ENCODE data around the gene SOX12. TPM values are rescaled to one million over a fixed set of nuclear protein-coding genes. Genes with fewer than 3 reads are reported as not detected.

The SOX12 gene
- total RNA-seq, 1 experiment from 2014 or later: 41.0 TPM

DNA sequence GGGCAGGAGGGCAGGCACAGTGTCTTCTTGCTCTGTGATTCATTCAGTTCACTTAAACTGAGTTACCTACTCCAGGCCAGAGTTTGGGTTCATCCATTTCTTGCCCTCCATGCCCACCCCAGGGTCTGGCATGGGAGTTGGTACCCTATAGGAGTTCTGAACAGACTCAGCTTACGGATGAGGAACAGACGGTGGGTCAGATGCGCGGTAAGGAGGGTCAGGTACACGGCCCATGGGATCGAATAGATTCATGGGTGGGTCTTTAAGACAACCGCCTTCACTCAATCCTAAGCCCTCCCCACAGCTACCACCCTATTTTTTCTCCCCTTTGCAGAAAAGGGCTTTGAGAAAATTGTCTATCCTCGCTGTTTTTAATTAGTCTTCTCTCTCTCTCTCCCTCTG lies 42.1 kb downstream of the SOX12 start:
- no peak overlapping the region for H3K4me3 ChIP-seq (ENCODE audit: low read depth, low read length, poor library complexity, severe bottlenecking)
- no peaks in the 10 kb centered on the region for H3K27me3 ChIP-seq (replicated peaks; ENCODE audit: insufficient read depth, low read depth, low read length, poor library complexity)
- BruUV-seq (replicated peaks): no TSS peak
- H3K4me1 ChIP-seq (ENCODE audit: insufficient read depth, low read length, poor library complexity, severe bottlenecking): peaks cover 25% of the 10 kb centered on the region
- DNase-seq (ENCODE audit: low spot score): no peak
- ChIA-PET CTCF (no interaction called here), POLR2A (ENCODE audit: low non-redundant PET) (no interaction called here)
- no peaks in the 10 kb centered on the region for H3K36me3 ChIP-seq (ENCODE audit: insufficient read depth, low read length, poor library complexity, severe bottlenecking)
- no peak overlapping the region for H3K27ac ChIP-seq (ENCODE audit: low read depth, low read length, poor library complexity, severe bottlenecking)
- TF ChIP-seq EZH2 (IDR thresholded peaks at IDR 0.05; ENCODE audit: borderline replicate concordance, low read depth, low read length, poor library complexity, severe bottlenecking): no peak
- TF ChIP-seq, protein P1, sequence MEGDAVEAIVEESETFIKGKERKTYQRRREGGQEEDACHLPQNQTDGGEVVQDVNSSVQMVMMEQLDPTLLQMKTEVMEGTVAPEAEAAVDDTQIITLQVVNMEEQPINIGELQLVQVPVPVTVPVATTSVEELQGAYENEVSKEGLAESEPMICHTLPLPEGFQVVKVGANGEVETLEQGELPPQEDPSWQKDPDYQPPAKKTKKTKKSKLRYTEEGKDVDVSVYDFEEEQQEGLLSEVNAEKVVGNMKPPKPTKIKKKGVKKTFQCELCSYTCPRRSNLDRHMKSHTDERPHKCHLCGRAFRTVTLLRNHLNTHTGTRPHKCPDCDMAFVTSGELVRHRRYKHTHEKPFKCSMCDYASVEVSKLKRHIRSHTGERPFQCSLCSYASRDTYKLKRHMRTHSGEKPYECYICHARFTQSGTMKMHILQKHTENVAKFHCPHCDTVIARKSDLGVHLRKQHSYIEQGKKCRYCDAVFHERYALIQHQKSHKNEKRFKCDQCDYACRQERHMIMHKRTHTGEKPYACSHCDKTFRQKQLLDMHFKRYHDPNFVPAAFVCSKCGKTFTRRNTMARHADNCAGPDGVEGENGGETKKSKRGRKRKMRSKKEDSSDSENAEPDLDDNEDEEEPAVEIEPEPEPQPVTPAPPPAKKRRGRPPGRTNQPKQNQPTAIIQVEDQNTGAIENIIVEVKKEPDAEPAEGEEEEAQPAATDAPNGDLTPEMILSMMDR (conservative IDR thresholded peaks at IDR 0.05; ENCODE audit: low read depth, low read length): no peak
- no peaks in the 10 kb centered on the region for H3K9me3 ChIP-seq (ENCODE audit: low read depth, low read length, poor library complexity, severe bottlenecking)
- intact Hi-C loops (cut with micrococcal nuclease; ENCODE audit: unreplicated experiment): no loop called here

DNA sequence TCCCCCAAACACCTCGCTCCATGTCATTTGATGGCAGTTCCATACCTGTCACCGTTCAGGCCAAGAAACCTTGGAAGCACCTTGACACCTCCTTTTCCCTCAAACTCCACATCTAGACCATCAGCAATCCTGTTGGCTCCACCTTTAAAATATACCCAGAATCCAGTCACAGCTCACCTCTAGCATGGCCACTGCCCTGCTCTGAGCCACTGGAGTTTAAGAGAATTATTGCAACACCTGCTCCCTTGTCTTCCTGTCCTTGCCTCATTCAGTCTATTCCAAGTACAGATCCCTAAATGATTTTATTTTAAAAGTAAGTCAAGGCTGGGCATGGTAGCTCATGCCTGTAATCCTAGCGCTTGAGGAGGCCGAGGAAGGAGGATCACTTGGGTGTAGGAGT lies 43.6 kb downstream of the SOX12 start:
- no TSS peak for BruUV-seq (replicated peaks)
- Histone ChIP-seq H3K36me3 (ENCODE audit: insufficient read depth, low read length, poor library complexity, severe bottlenecking) (no peaks in the 10 kb centered on the region), H3K27me3 (replicated peaks; ENCODE audit: insufficient read depth, low read depth, low read length, poor library complexity) (no peaks in the 10 kb centered on the region), H3K4me3 (ENCODE audit: low read depth, low read length, poor library complexity, severe bottlenecking) (no peak overlapping the region), H3K9me3 (ENCODE audit: low read depth, low read length, poor library complexity, severe bottlenecking) (no peaks in the 10 kb centered on the region), H3K27ac (ENCODE audit: low read depth, low read length, poor library complexity, severe bottlenecking) (no peak overlapping the region), H3K4me1 (ENCODE audit: insufficient read depth, low read length, poor library complexity, severe bottlenecking) (peaks cover 27% of the 10 kb centered on the region)
- POLR2A ChIA-PET (ENCODE audit: low non-redundant PET): no interaction called here
- intact Hi-C loops (cut with micrococcal nuclease; ENCODE audit: unreplicated experiment): no loop called here
- no peak for DNase-seq (ENCODE audit: low spot score)
- CTCF ChIA-PET: interaction anchor here (1.2 kb wide), 1 partner anchor 14 kb away, joined by 3 read pairs; no protein-coding TSS in a partner anchor
- TF ChIP-seq EZH2 (IDR thresholded peaks at IDR 0.05; ENCODE audit: borderline replicate concordance, low read depth, low read length, poor library complexity, severe bottlenecking): no peak
- TF ChIP-seq, protein P1 (conservative IDR thresholded peaks at IDR 0.05; ENCODE audit: low read depth, low read length): no peak

DNA sequence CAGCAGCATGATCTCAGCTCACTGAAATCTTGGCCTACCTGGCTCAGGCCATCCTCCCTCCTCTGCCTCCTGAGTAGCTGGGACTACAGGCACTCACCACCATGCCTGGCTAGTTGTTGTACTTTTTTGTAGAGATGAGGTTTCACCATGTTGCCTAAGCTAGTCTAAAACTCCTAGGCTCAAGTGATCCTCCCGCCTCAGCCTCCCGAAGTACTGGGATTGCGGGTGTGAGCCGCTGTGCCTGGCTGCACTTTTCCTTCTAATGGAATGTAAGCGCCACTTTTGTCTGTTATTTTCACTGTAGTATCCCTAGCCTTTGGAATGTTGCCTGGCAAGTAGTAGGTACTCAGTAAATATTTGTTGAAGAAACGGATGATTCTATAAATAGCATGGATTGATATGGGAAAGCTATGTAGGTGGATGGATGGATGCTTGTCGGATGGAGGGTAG lies 44.8 kb downstream of the SOX12 start:
- ChIA-PET POLR2A (ENCODE audit: low non-redundant PET) (no interaction called here), CTCF (no interaction called here)
- H3K27ac ChIP-seq (ENCODE audit: low read depth, low read length, poor library complexity, severe bottlenecking): peak overlapping the region; percentile 86
- intact Hi-C loops (cut with micrococcal nuclease; ENCODE audit: unreplicated experiment): no loop called here
- no peaks in the 10 kb centered on the region for H3K9me3 ChIP-seq (ENCODE audit: low read depth, low read length, poor library complexity, severe bottlenecking)
- DNase-seq (ENCODE audit: low spot score): no peak
- H3K4me1 ChIP-seq (ENCODE audit: insufficient read depth, low read length, poor library complexity, severe bottlenecking): peaks cover 27% of the 10 kb centered on the region
- no peak overlapping the region for H3K4me3 ChIP-seq (ENCODE audit: low read depth, low read length, poor library complexity, severe bottlenecking)
- TF ChIP-seq EZH2 (IDR thresholded peaks at IDR 0.05; ENCODE audit: borderline replicate concordance, low read depth, low read length, poor library complexity, severe bottlenecking): no peak
- TF ChIP-seq, protein P1 (conservative IDR thresholded peaks at IDR 0.05; ENCODE audit: low read depth, low read length): no peak
- H3K27me3 ChIP-seq (replicated peaks; ENCODE audit: insufficient read depth, low read depth, low read length, poor library complexity): no peaks in the 10 kb centered on the region
- no TSS peak for BruUV-seq (replicated peaks)
- no peaks in the 10 kb centered on the region for H3K36me3 ChIP-seq (ENCODE audit: insufficient read depth, low read length, poor library complexity, severe bottlenecking)

All from A673 (cell line).